Activated CD8-positive, alpha-beta memory T cell treated with anti-CD3 and anti-CD28 coated beads, Interleukin-2, amount 50 U/mL, for 24 hours (primary cell): ENCODE data around the gene THADA.

Source experiments
- DNase-seq: peaks from one replicate; pipeline ENCODE4 v3.0.0-alpha.2; 2020; ENCODE audit errors: extremely low read depth

THADA gene

DNA sequence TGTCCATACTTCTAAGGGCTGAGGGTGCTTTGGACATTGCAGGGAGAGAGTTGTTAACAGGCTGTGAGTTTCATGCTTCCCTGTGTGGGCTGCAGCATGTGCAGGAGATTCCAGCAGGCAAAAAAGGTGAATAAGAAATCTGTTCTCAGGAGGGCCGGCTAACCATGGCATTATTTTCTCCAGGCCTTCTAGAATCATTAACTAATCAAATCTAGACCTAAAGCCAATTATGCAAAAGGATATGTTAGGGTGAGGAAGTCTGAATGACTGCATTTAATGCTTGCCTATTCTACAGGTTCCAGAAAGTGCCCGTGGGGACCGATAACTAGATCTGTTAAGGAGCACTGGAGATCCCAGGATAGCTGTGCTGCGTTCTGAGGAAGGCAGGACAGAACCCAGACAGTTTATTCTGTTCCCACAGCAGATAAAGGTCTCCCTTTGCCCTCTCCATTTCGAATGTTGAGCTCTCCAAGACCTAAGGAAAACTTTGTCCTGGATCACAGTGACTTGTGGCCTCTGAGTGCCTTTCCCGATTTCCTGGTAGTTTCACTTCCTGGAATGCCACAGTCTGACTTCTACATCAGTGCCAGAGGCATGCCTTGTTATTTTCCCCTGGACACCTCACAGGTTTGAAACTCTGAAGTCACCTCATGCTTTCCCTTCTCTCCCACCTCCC lies 319.4 kb downstream of the THADA start:
- DNase-seq, result no peak

- no peak for DNase-seq
These were observed 321.1 kb downstream of the THADA start for GRCh38 chr2:43274721-43275120.

- no peak for DNase-seq
These were observed 321.8 kb downstream of the THADA start for GRCh38 chr2:43274055-43274454.

GRCh38 chr2:43273529-43273928 lies 322.3 kb downstream of the THADA start:
- no peak for DNase-seq

- no peak for DNase-seq
These were observed 324.8 kb downstream of the THADA start for GRCh38 chr2:43270930-43271615.

GRCh38 chr2:43270461-43270860 lies 325.4 kb downstream of the THADA start:
- DNase-seq, result no peak

- DNase-seq, result no peak
These were observed 326.1 kb downstream of the THADA start for GRCh38 chr2:43269706-43270105.

DNA sequence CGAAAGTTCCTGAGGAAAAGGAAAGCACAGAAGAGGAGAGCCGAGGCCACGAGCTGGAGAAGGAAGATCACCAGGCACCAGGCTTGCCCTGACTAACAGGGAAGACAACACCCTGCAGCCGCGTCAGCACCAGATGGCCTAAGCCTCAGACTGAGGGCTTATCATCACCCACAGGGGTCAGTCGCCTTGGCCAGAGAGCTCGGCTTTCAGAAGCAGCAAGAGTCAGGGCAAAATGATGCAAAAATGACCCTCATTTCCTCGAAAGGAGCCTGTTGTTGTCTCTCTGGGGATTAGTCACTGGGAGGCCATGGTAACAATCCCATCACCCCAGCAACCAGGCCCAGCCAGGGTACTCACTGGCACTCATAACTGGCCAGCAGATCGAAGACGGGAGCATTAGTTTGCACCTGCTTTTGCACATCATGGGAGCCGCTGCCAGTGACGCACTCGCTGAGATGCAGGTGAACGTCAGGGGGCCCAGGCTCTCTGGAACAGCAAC lies 326.7 kb downstream of the THADA start:
- DNase-seq, result no peak

- no peak for DNase-seq
These were observed 327.5 kb downstream of the THADA start for GRCh38 chr2:43268066-43268953.

GRCh38 chr2:43267381-43267780 lies 328.5 kb downstream of the THADA start:
- DNase-seq, result no peak

DNA sequence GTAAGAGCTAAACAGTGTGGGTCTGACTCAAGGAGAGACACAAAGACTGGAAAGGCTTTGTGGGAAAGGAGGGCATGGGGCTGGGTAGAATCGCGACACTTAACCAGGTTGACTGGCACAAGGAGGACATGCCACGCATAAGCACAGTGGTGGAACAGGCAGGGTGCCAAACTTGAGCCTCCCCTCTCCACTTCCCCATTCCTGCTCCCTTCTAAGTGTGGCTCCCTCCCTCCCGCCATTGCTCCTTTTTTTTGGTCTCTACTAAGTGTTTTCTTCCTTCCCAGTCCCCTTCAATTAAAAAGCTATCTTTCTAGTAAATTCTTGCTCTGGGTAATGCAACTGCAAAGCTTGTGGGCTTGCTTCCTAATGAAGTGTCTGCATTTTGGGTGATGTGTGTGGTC lies 329.1 kb downstream of the THADA start:
- DNase-seq, result no peak

DNA sequence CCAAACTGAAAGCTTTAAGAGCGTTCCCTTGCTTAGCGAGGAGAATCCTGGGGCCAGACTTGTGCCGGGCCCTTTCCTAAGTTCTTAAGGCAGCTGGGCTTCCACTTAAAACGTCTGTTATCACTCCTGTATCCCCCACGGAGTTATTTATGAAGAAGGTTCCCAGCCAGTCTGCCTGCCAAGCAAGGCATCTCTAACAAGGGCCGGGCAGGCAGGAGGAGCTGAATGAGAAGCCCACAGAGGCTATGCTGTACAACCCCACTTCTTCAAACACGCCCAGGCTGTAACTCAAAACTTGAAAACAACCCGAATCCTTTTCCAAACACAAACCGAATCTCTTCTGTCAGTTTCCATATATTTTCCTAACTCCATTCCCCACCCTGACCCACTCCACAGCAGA lies 330.4 kb downstream of the THADA start:
- DNase-seq, result no peak

DNA sequence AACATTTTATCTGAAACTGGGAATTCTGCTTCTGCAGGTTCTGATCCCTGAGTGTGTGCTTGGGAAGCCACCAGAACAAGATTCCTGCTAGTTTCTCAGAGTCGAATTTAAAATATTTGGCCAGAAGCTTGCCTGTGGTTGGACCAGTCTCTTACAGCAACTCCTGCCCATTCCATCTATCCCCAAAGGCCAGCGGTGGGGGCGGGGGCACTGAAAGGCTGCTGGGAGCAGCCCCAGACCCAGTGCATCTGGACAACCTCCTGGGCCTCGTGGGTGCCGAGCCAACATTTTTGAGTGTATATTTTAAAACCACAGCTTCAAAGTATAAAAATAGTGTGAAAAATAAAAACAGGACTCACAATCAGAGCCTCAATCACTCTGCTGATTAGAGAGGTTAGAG lies 330.8 kb downstream of the THADA start:
- DNase-seq, result no peak

DNA sequence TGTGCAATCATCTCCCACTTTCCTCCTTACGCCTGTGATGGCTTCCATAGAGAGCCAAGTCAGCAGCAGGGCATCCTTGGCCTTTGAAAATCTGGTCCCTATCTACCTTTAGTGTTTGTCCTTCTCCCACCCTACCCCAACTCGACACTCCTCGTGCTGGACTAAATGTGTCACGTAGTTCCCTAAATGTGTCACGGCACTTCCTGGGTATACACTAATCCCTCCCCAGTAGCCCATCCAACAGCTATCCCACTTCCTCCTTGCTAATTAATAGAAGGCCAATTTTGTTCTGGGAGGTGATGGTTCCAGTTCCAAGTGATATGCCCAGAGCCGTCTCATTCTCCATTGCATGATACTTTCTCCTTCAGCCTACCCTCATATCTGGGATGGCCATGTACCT lies 332.9 kb downstream of the THADA start:
- DNase-seq, result no peak

DNA sequence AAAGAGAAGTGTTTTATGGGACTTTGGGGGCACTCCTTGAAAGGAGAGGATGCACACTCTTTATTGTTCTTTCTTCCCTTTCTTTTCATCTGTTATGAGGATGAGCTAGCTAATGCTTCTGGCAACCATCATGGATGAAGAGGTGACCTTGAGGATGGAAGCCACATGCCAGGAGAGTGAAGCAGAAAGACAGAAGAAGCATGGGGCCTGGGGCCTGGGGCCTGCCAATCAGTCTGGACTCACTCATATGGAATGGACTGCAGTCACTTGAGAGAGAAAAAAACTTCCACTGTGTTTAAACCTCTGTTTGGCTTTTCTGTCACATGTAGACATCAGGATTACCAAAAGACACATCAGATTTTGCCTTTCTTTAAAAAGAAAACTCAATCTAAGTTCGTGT lies 333.6 kb downstream of the THADA start:
- DNase-seq, result no peak

GRCh38 chr2:43259512-43259911 lies 336.3 kb downstream of the THADA start:
- DNase-seq, result no peak

DNA sequence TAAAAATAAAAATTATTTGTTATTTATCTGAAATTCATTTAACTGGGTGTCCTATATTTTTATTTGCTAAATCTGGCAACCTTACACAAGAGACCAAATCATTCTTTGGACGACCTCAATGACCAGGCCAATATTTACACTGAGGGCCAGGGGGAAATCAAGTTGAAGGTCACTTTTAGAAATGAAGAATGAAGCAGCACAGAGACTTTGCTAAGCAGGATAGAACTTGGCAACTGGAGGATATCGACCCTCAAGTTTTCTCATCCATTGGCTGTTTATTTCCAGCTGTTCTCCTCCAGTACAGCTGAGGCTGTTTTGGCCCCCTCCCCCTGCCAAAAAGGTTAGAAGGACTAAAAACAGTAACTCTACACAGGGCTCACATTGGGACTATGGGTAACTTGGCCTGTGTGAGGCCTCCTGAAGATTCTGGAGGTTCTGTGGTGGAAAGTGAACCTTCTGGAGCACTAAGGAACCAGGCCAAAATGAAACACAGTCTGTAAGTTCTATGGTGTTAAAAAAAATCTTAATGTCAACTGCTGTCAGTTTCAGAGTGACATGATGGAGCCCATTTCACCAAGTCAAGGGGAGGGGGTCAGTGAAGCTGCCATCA lies 337.2 kb downstream of the THADA start:
- no peak for DNase-seq

- no peak for DNase-seq
These were observed 340.4 kb downstream of the THADA start for GRCh38 chr2:43255296-43255910.

DNA sequence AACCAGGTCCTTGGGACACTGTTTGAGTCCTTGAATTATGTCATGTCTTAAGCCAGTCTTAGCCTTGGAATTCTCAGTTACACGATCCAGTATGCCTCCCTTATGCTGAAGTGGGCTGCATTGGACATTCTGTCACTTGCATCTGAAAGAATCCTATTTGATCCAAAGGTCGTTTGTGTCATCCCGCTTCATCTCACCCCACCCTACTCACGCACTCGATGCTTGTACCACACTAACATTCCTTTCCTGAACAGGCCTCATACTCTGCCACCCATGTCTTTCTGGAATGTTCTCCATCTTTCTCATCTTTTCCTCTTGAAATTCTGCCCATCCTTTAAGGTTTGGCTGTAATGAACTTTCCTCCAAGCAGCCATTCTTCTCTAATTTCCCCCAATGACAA lies 341.5 kb downstream of the THADA start:
- DNase-seq, result no peak

DNA sequence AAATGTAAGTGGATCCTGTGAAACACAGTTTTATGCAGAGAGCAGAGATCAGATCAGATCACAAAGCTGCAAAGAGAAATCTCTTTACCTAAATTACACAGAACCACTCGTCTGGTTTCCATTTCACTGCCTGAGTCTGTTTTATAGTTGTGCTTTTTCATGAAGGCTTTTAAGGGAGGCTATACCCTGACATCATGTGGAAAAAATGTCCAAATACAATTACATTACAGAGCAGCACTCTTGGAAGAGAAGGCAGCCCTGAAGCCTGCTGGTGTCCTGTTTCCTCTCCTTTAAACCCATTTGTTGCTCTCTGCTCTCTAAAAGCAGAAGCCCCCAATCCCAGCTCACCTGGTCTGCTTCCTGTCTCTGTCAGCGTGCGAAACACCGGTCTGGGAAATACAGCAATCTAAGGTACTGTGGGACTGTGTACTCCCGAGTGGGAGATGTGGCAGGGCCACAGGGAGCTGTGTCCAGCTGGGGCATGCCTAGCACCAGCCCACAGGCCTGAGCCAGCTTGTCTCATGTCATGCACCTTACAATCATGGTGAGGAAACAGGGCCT lies 344.6 kb downstream of the THADA start:
- no peak for DNase-seq

- no peak for DNase-seq
These were observed 345.8 kb downstream of the THADA start for GRCh38 chr2:43250015-43250414.
